Liver (tissue), 9 donors: Measurements from ENCODE around the gene LTB4R2. TPM values are rescaled to one million over a fixed set of nuclear protein-coding genes. Genes with fewer than 3 reads are reported as not detected.

Source experiments
- DNase-seq: peaks from one replicate; pipeline ENCODE4 v3.0.0-alpha.2; 2017; ENCODE audit warnings: low spot score
- H3K27ac ChIP-seq, 2 donors: one replicate each; pipeline ENCODE4 v1.7.0; 2013; ENCODE audit warnings: inconsistent platforms in 2 of 2, low read length in 2 of 2, control low read depth in 1 of 2, low read depth in 1 of 2, mild to moderate bottlenecking in 1 of 2
- H3K27me3 ChIP-seq, 4 donors: one replicate each; pipeline versions ENCODE4 v1.6.1 to v1.7.0; 2013; ENCODE audit warnings: low read length in 3 of 4, inconsistent platforms in 1 of 4, mild to moderate bottlenecking in 1 of 4, moderate library complexity in 1 of 4; ENCODE audit not compliant: control insufficient read depth in 4 of 4, insufficient read depth in 4 of 4
- H3K36me3 ChIP-seq, 4 donors: one replicate each; pipeline versions ENCODE4 v1.6.1 to v1.7.0; 2013; ENCODE audit warnings: low read length in 3 of 4, mild to moderate bottlenecking in 3 of 4, low read depth in 1 of 4, moderate library complexity in 1 of 4; ENCODE audit not compliant: control insufficient read depth in 4 of 4, insufficient read depth in 3 of 4
- H3K4me1 ChIP-seq, 4 donors: one replicate each; pipeline versions ENCODE4 v1.6.1 to v1.7.0; 2013; ENCODE audit warnings: low read length in 3 of 4, mild to moderate bottlenecking in 3 of 4, moderate library complexity in 1 of 4; ENCODE audit not compliant: control insufficient read depth in 4 of 4, insufficient read depth in 4 of 4
- H3K4me3 ChIP-seq, 3 donors: one replicate each; pipeline versions ENCODE4 v1.6.1 to v1.7.0; 2013; ENCODE audit warnings: low read length in 3 of 3, control low read depth in 1 of 3, low read depth in 1 of 3, mild to moderate bottlenecking in 1 of 3
- H3K9ac ChIP-seq, 2 donors: one replicate each; pipeline ENCODE4 v1.7.0; 2013; ENCODE audit warnings: low read length in 2 of 2, mild to moderate bottlenecking in 2 of 2, moderate library complexity in 2 of 2, control low read depth in 1 of 2, low read depth in 1 of 2
- H3K9me3 ChIP-seq, 4 donors: one replicate each; pipeline versions ENCODE4 v1.6.1 to v1.7.0; 2013; ENCODE audit warnings: low read length in 3 of 4; ENCODE audit not compliant: control insufficient read depth in 4 of 4
- EGR1 ChIP-seq, 2 donors: IDR thresholded peaks; 2 replicates each; pipeline ENCODE4 v1.6.1; 2016 to 2018; ENCODE audit warnings: antibody characterized with exemption in 2 of 2, low read depth in 2 of 2
- FOXA1 ChIP-seq: IDR thresholded peaks from 2 replicates; pipeline ENCODE4 v1.6.1; 2016; ENCODE audit warnings: antibody characterized with exemption
- FOXA2 ChIP-seq: IDR thresholded peaks from 2 replicates; pipeline ENCODE4 v1.6.1; 2016; ENCODE audit warnings: antibody characterized with exemption
- GABPA ChIP-seq, 2 donors: IDR thresholded peaks in 1 of 2; conservative IDR thresholded peaks in 1 of 2; 2 replicates each; pipeline ENCODE4 v1.6.1; 2016; ENCODE audit warnings: antibody characterized with exemption in 2 of 2, mild to moderate bottlenecking in 1 of 2, moderate library complexity in 1 of 2
- HNF4A ChIP-seq, 2 donors: conservative IDR thresholded peaks; 2 replicates each; pipeline ENCODE4 v1.6.1; 2016; ENCODE audit warnings: antibody characterized with exemption in 2 of 2, mild to moderate bottlenecking in 2 of 2
- HNF4G ChIP-seq: IDR thresholded peaks from 2 replicates; pipeline ENCODE4 v1.6.1; 2016; ENCODE audit warnings: antibody characterized with exemption
- JUND ChIP-seq, 2 donors: IDR thresholded peaks; 2 replicates each; pipeline ENCODE4 v1.6.1; 2016; ENCODE audit warnings: antibody characterized with exemption in 2 of 2
- NR2F2 ChIP-seq: IDR thresholded peaks from 2 replicates; pipeline ENCODE4 v1.6.1; 2016; ENCODE audit warnings: antibody characterized with exemption
- RXRA ChIP-seq, 2 donors: IDR thresholded peaks; 2 replicates each; pipeline ENCODE4 v1.6.1; 2017 to 2018; ENCODE audit warnings: antibody characterized with exemption in 2 of 2, mild to moderate bottlenecking in 1 of 2
- SP1 ChIP-seq: IDR thresholded peaks from 2 replicates; pipeline ENCODE4 v1.6.1; 2018; ENCODE audit warnings: antibody characterized with exemption, mild to moderate bottlenecking
- TAF1 ChIP-seq: conservative IDR thresholded peaks from 2 replicates; pipeline ENCODE4 v1.6.1; 2016; ENCODE audit warnings: antibody characterized with exemption, mild to moderate bottlenecking
- YY1 ChIP-seq: IDR thresholded peaks from 2 replicates; pipeline ENCODE4 v1.6.1; 2016; ENCODE audit warnings: antibody characterized with exemption, mild to moderate bottlenecking
- WGBS: extraction: QIAGEN DNeasy Blood & Tissue Kit; methylation state at CpG from one replicate; pipeline ENCODE4 v1.1.7; 2013; 5-methylcytosine and 5-hydroxymethylcytosine counted together
- polyA plus RNA-seq, 2 donors: library from polyadenylated mRNA; stranded (reverse) in 1 of 2; unstranded in 1 of 2; fragments of 200-250 nt in 1 of 2; fragments of >200 nt in 1 of 2; fragmentation: Nextera tagmentation in 1 of 2; extraction: Ambion mirVana in 1 of 2; gene quantifications; one replicate each; pipeline versions ENCODE4 v1.2.1 to v1.2.3, GENCODE V29; 2013 to 2015
- total RNA-seq, 2 donors: library from RNA; depleted of rRNA; stranded (reverse); fragments of >200 nt; gene quantifications; one replicate each; pipeline ENCODE4 v1.2.3, GENCODE V29; 2014
- TF ChIP-seq, protein P1 (sequence below): IDR thresholded peaks from 2 replicates; pipeline ENCODE4 v1.6.1; 2016; ENCODE audit warnings: antibody characterized with exemption
- TF ChIP-seq, protein P2 (sequence below): fragments of 150-350 bp; IDR thresholded peaks from 2 replicates; pipeline ENCODE4 v1.5.1; 2017; ENCODE audit warnings: improper control_type of control experiment, low read depth, low read length; ENCODE audit not compliant: missing input control
- TF ChIP-seq, protein P3 (sequence below): IDR thresholded peaks from 2 replicates; pipeline ENCODE4 v1.6.1; 2016; ENCODE audit warnings: antibody characterized with exemption
- donor health status: healthy.
- donor health status: healthy.
- donor health status: healthy.
- donor health status: healthy.
- donor health status: healthy.

The LTB4R2 gene
- total and polyA plus RNA-seq, 4 donors = 0.28 to 11.3 (median 1.9) TPM

- 57% methylated on average over 7 of the region's 7 CpGs for WGBS
- Histone ChIP-seq H3K36me3 (peaks cover 4 to 30% (median 21%) of the 10 kb centered on the region in 4 donors), H3K27me3 (no peaks in the 10 kb centered on the region), H3K9ac (peak overlapping the region; percentile 9 to 43), H3K4me1 (peaks cover 31 to 79% (median 67%) of the 10 kb centered on the region in 4 donors), H3K4me3 (no peak overlapping the region), H3K9me3 (no peaks in the 10 kb centered on the region), H3K27ac (peak overlapping the region; percentile 92 to 97)
- TF ChIP-seq RXRA (IDR thresholded peaks at IDR 0.05) (peak; percentile 12 to 14), FOXA2 (no peak)
- DNase-seq = no peak
These were observed 1.4 kb upstream of the LTB4R2 start for GRCh38 chr14:24308342-24309124.

DNA sequence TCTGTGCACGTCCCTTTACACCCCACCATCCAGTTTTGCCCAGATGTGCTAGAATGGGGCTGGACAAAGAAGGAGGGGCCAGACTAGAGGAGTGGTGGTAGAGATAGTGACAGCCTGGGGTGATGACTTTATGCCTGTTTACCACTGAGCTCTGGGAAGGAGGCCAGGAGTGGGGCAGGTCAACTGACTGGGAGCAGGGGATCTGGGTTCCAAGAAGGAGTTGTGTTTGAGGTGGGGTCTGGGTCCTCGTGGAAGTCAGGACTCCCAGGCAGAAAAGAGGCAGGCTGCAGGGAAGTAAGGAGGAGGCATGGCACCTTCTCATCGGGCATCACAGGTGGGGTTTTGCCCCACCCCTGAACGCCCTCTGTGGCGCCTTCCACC is 315 bp downstream of the LTB4R2 start:
- Histone ChIP-seq H3K9ac (peak overlapping the region; percentile 40 to 64), H3K4me1 (peaks cover 24 to 61% (median 54%) of the 10 kb centered on the region in 4 donors)
- TF ChIP-seq RXRA (IDR thresholded peaks at IDR 0.05) (peak in 1 of 2 donors; percentile 26), HNF4A (conservative IDR thresholded peaks at IDR 0.05) (peak; percentile 6 to 62), NR2F2 (no peak), TAF1 (no peak), YY1 (no peak), GABPA (IDR thresholded peaks at IDR 0.05 in 1 of 2, conservative IDR thresholded peaks at IDR 0.05 in 1 of 2) (no peak)
- TF ChIP-seq, protein P1, sequence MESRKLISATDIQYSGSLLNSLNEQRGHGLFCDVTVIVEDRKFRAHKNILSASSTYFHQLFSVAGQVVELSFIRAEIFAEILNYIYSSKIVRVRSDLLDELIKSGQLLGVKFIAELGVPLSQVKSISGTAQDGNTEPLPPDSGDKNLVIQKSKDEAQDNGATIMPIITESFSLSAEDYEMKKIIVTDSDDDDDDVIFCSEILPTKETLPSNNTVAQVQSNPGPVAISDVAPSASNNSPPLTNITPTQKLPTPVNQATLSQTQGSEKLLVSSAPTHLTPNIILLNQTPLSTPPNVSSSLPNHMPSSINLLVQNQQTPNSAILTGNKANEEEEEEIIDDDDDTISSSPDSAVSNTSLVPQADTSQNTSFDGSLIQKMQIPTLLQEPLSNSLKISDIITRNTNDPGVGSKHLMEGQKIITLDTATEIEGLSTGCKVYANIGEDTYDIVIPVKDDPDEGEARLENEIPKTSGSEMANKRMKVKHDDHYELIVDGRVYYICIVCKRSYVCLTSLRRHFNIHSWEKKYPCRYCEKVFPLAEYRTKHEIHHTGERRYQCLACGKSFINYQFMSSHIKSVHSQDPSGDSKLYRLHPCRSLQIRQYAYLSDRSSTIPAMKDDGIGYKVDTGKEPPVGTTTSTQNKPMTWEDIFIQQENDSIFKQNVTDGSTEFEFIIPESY = no peak

DNA sequence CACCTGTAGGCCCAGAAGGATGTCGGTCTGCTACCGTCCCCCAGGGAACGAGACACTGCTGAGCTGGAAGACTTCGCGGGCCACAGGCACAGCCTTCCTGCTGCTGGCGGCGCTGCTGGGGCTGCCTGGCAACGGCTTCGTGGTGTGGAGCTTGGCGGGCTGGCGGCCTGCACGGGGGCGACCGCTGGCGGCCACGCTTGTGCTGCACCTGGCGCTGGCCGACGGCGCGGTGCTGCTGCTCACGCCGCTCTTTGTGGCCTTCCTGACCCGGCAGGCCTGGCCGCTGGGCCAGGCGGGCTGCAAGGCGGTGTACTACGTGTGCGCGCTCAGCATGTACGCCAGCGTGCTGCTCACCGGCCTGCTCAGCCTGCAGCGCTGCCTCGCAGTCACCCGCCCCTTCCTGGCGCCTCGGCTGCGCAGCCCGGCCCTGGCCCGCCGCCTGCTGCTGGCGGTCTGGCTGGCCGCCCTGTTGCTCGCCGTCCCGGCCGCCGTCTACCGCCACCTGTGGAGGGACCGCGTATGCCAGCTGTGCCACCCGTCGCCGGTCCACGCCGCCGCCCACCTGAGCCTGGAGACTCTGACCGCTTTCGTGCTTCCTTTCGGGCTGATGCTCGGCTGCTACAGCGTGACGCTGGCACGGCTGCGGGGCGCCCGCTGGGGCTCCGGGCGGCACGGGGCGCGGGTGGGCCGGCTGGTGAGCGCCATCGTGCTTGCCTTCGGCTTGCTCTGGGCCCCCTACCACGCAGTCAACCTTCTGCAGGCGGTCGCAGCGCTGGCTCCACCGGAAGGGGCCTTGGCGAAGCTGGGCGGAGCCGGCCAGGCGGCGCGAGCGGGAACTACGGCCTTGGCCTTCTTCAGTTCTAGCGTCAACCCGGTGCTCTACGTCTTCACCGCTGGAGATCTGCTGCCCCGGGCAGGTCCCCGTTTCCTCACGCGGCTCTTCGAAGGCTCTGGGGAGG is 985 bp downstream of the LTB4R2 start, which contains the start of gene LTB4R:
TSS of gene LTB4R (plus strand) at position 857 of the 959 bp plus-strand sequence. CDS start 4,150 bp downstream, outside the sequence.
- TF ChIP-seq GABPA (IDR thresholded peaks at IDR 0.05 in 1 of 2, conservative IDR thresholded peaks at IDR 0.05 in 1 of 2) (no peak), HNF4G (no peak), FOXA1 (no peak), JUND (IDR thresholded peaks at IDR 0.05) (no peak), EGR1 (IDR thresholded peaks at IDR 0.05; ENCODE audit: low read depth in 2 of 2) (no peak), SP1 (no peak)
- TF ChIP-seq, protein P2, sequence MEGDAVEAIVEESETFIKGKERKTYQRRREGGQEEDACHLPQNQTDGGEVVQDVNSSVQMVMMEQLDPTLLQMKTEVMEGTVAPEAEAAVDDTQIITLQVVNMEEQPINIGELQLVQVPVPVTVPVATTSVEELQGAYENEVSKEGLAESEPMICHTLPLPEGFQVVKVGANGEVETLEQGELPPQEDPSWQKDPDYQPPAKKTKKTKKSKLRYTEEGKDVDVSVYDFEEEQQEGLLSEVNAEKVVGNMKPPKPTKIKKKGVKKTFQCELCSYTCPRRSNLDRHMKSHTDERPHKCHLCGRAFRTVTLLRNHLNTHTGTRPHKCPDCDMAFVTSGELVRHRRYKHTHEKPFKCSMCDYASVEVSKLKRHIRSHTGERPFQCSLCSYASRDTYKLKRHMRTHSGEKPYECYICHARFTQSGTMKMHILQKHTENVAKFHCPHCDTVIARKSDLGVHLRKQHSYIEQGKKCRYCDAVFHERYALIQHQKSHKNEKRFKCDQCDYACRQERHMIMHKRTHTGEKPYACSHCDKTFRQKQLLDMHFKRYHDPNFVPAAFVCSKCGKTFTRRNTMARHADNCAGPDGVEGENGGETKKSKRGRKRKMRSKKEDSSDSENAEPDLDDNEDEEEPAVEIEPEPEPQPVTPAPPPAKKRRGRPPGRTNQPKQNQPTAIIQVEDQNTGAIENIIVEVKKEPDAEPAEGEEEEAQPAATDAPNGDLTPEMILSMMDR = peak; percentile 35
- TF ChIP-seq, protein P3, sequence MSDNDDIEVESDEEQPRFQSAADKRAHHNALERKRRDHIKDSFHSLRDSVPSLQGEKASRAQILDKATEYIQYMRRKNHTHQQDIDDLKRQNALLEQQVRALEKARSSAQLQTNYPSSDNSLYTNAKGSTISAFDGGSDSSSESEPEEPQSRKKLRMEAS = no peak
- Histone ChIP-seq H3K4me3 (peak within 1 kb of the TSS in 2 of 3 donors; percentile 38 to 49), H3K9me3 (no peaks in the 10 kb centered on the region), H3K27ac (peak within 1 kb of the TSS; percentile 92 to 97), H3K4me1 (peaks cover 26 to 55% (median 48%) of the 10 kb centered on the region in 4 donors), H3K27me3 (no peaks in the 10 kb centered on the region), H3K36me3 (peaks cover 0 to 7% (median 4%) of the 10 kb centered on the region in 4 donors), H3K9ac (peak within 1 kb of the TSS; percentile 44 to 64)
- WGBS = 18% methylated on average over 99 of the region's 99 CpGs
- DNase-seq = peak; percentile 72

More for the DNA sequence above, 315 bp downstream of the LTB4R2 start:
- DNase-seq = peak; percentile 74
- Histone ChIP-seq H3K27me3 (no peaks in the 10 kb centered on the region), H3K9me3 (no peaks in the 10 kb centered on the region), H3K4me3 (peak overlapping the region in 2 of 3 donors; percentile 38 to 49), H3K27ac (peak overlapping the region; percentile 92 to 97), H3K36me3 (peaks cover 0 to 14% (median 9%) of the 10 kb centered on the region in 4 donors)
- WGBS = 12% methylated on average over 5 of the region's 5 CpGs
